Duodenal mucosa (tissue), 2 donors: Measurements from ENCODE around the gene MRPS27.

ENCODE experiments used
- H3K27ac ChIP-seq: one replicate; pipeline ENCODE4 v1.7.0; 2013; ENCODE audit warnings: low read depth, low read length
- H3K27me3 ChIP-seq, 2 donors: one replicate each; pipeline ENCODE4 v1.7.0; 2013; ENCODE audit warnings: low read length in 2 of 2, control low read depth in 1 of 2; ENCODE audit not compliant: insufficient read depth in 2 of 2, control insufficient read depth in 1 of 2
- H3K36me3 ChIP-seq, 2 donors: one replicate each; pipeline ENCODE4 v1.7.0; 2013; ENCODE audit warnings: low read length in 2 of 2, control low read depth in 1 of 2; ENCODE audit not compliant: insufficient read depth in 2 of 2, control insufficient read depth in 1 of 2
- H3K4me1 ChIP-seq, 2 donors: one replicate each; pipeline ENCODE4 v1.7.0; 2013; ENCODE audit warnings: low read length in 2 of 2, control low read depth in 1 of 2; ENCODE audit not compliant: insufficient read depth in 2 of 2, control insufficient read depth in 1 of 2
- H3K4me3 ChIP-seq, 2 donors: one replicate each; pipeline ENCODE4 v1.7.0; 2013; ENCODE audit warnings: low read length in 2 of 2, low read depth in 1 of 2
- H3K9ac ChIP-seq, 2 donors: one replicate each; pipeline ENCODE4 v1.7.0; 2013; ENCODE audit warnings: low read length in 2 of 2, low read depth in 1 of 2
- H3K9me3 ChIP-seq, 2 donors: one replicate each; pipeline ENCODE4 v1.7.0; 2013; ENCODE audit warnings: low read length in 2 of 2, control low read depth in 1 of 2; ENCODE audit not compliant: control insufficient read depth in 1 of 2

Gene MRPS27

GRCh38 chr5:72237879-72238278 is 82.2 kb downstream of the MRPS27 start:
- Histone ChIP-seq H3K27ac (no peak overlapping the region), H3K9me3 (no peaks in the 10 kb centered on the region), H3K9ac (no peak overlapping the region), H3K4me1 (peaks cover 0 to 5% of the 10 kb centered on the region in 2 donors), H3K27me3 (no peaks in the 10 kb centered on the region), H3K4me3 (no peak overlapping the region), H3K36me3 (peaks cover 0 to 15% of the 10 kb centered on the region in 2 donors)

- Histone ChIP-seq H3K9me3 (no peaks in the 10 kb centered on the region), H3K27me3 (no peaks in the 10 kb centered on the region), H3K9ac (no peak overlapping the region), H3K36me3 (peaks cover 0 to 15% of the 10 kb centered on the region in 2 donors), H3K4me1 (peaks cover 0 to 5% of the 10 kb centered on the region in 2 donors), H3K27ac (no peak overlapping the region), H3K4me3 (no peak overlapping the region)
Measured at GRCh38 chr5:72237415-72237814, 82.6 kb downstream of the MRPS27 start.

GRCh38 chr5:72235725-72236124 is 84.3 kb downstream of the MRPS27 start:
- Histone ChIP-seq H3K4me3 (no peak overlapping the region), H3K9me3 (no peaks in the 10 kb centered on the region), H3K9ac (no peak overlapping the region), H3K36me3 (peaks cover 0 to 28% of the 10 kb centered on the region in 2 donors), H3K27ac (no peak overlapping the region), H3K27me3 (no peaks in the 10 kb centered on the region), H3K4me1 (no peaks in the 10 kb centered on the region)

GRCh38 chr5:72234868-72235267 is 85.2 kb downstream of the MRPS27 start:
- Histone ChIP-seq H3K27ac (no peak overlapping the region), H3K27me3 (no peaks in the 10 kb centered on the region), H3K9me3 (no peaks in the 10 kb centered on the region), H3K4me3 (no peak overlapping the region), H3K36me3 (peaks cover 0 to 30% of the 10 kb centered on the region in 2 donors), H3K9ac (no peak overlapping the region), H3K4me1 (no peaks in the 10 kb centered on the region)

GRCh38 chr5:72234265-72234700 is 85.8 kb downstream of the MRPS27 start:
- H3K36me3 ChIP-seq: peaks cover 0 to 30% of the 10 kb centered on the region in 2 donors
- H3K27me3 ChIP-seq: no peaks in the 10 kb centered on the region
- no peak overlapping the region for H3K27ac ChIP-seq
- H3K9ac ChIP-seq: no peak overlapping the region
- no peaks in the 10 kb centered on the region for H3K4me1 ChIP-seq
- no peaks in the 10 kb centered on the region for H3K9me3 ChIP-seq
- no peak overlapping the region for H3K4me3 ChIP-seq

GRCh38 chr5:72233835-72234234 is 86.2 kb downstream of the MRPS27 start:
- H3K27me3 ChIP-seq: no peaks in the 10 kb centered on the region
- peaks cover 0 to 30% of the 10 kb centered on the region in 2 donors for H3K36me3 ChIP-seq
- H3K4me1 ChIP-seq: no peaks in the 10 kb centered on the region
- no peak overlapping the region for H3K27ac ChIP-seq
- H3K4me3 ChIP-seq: no peak overlapping the region
- no peak overlapping the region for H3K9ac ChIP-seq
- no peaks in the 10 kb centered on the region for H3K9me3 ChIP-seq

GRCh38 chr5:72232838-72233237 is 87.2 kb downstream of the MRPS27 start:
- H3K4me3 ChIP-seq: no peak overlapping the region
- H3K27me3 ChIP-seq: no peaks in the 10 kb centered on the region
- H3K36me3 ChIP-seq: peaks cover 0 to 28% of the 10 kb centered on the region in 2 donors
- no peak overlapping the region for H3K27ac ChIP-seq
- no peaks in the 10 kb centered on the region for H3K4me1 ChIP-seq
- H3K9me3 ChIP-seq: no peaks in the 10 kb centered on the region
- no peak overlapping the region for H3K9ac ChIP-seq

GRCh38 chr5:72231991-72232703 is 87.9 kb downstream of the MRPS27 start:
- Histone ChIP-seq H3K27ac (no peak overlapping the region), H3K36me3 (peaks cover 0 to 26% of the 10 kb centered on the region in 2 donors), H3K9ac (no peak overlapping the region), H3K4me3 (no peak overlapping the region), H3K4me1 (no peaks in the 10 kb centered on the region), H3K27me3 (no peaks in the 10 kb centered on the region), H3K9me3 (no peaks in the 10 kb centered on the region)

GRCh38 chr5:72228960-72229359 is 91.1 kb downstream of the MRPS27 start:
- Histone ChIP-seq H3K9me3 (no peaks in the 10 kb centered on the region), H3K4me3 (no peak overlapping the region), H3K27ac (no peak overlapping the region), H3K27me3 (no peaks in the 10 kb centered on the region), H3K36me3 (peaks cover 5 to 46% of the 10 kb centered on the region in 2 donors), H3K4me1 (no peaks in the 10 kb centered on the region), H3K9ac (no peak overlapping the region)

- H3K27me3 ChIP-seq: no peaks in the 10 kb centered on the region
- no peaks in the 10 kb centered on the region for H3K4me1 ChIP-seq
- H3K36me3 ChIP-seq: peaks cover 17 to 59% of the 10 kb centered on the region in 2 donors
- H3K4me3 ChIP-seq: no peak overlapping the region
- no peak overlapping the region for H3K27ac ChIP-seq
- no peak overlapping the region for H3K9ac ChIP-seq
- H3K9me3 ChIP-seq: no peaks in the 10 kb centered on the region
Measured at GRCh38 chr5:72226950-72227349, 93.1 kb downstream of the MRPS27 start.
